ENCODE data around the gene UNC5C. TPM values are rescaled to one million over a fixed set of nuclear protein-coding genes. Genes with fewer than 3 reads are reported as not detected.

Gene UNC5C
- total RNA-seq, 1 experiment from 2014 or later, result not detected

DNA sequence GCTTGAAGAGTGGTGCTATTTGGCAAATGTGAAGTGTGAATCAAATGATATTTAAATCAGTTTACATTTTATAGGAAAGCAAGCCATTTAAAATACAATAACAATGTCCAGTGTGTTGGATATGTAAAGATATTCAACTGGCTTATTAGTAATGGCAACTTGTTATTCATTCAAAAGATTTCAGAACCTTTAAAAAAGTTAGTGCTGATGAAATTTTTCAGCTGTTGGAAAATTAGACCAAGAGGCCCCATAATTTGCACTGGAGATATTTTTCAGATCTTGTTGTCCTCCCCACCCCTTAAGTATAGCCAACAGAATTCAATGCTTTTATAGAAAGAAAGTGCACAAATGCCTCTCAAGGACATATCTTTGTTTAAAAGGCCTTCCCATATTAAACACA is 54.6 kb downstream of the UNC5C start:
- Histone ChIP-seq H3K9me3 (replicated peaks) (no peaks in the 10 kb centered on the region), H3K4me3 (no peak overlapping the region), H3K27me3 (no peaks in the 10 kb centered on the region), H3K27ac (no peak overlapping the region), H3K36me3 (no peaks in the 10 kb centered on the region), H3K4me1 (no peaks in the 10 kb centered on the region)
- DNase-seq, result no peak

DNA sequence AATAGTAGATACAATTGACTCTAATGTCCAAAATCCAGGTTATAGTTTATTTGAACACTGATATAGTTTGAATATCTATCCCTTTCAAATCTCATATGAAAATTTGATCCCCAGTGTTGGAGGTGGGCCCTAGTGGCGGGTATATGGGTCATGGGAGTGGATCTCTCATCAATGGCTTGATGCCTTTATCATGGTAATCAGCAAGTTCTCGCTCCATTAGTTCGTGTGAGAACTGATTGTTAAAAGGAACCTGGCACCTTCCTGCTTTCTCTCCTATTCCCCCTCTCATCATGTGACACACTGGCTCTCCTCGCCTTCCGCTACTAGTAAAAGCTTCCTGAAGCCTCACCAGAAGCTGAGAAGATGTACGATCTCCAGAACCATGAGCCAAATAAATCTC is 70.1 kb downstream of the UNC5C start:
- DNase-seq, result no peak

DNA sequence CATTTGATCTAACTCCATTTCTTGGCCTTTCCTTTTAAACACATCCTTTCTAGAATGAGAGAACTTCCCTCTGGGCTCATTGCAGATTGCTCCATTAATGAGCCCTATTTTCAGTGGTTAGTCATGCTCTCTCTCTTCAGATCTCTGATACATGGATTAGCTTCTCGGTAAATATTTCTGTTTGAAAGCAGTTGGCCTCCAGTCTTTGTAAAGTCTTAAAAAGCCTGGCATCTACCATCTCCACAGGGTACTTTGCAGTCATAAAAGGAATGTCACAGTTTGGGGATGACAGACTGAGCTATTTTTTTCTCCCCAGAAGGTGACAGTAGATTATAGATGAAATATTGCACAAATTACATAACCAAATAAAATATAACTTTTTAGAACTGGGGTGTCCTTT is 72.7 kb downstream of the UNC5C start:
- DNase-seq, result no peak
- Histone ChIP-seq H3K27ac (no peak overlapping the region), H3K27me3 (no peaks in the 10 kb centered on the region), H3K4me3 (no peak overlapping the region), H3K36me3 (no peaks in the 10 kb centered on the region), H3K4me1 (no peaks in the 10 kb centered on the region), H3K9me3 (replicated peaks) (no peaks in the 10 kb centered on the region)

More for the DNA sequence above, 70.1 kb downstream of the UNC5C start:
- H3K36me3 ChIP-seq, result no peaks in the 10 kb centered on the region
- H3K27me3 ChIP-seq, result no peaks in the 10 kb centered on the region; the same call in 1 of the 2 replicates
- H3K27ac ChIP-seq, result no peak overlapping the region
- no peaks in the 10 kb centered on the region for H3K9me3 ChIP-seq (replicated peaks)
- H3K4me3 ChIP-seq, result no peak overlapping the region
- H3K4me1 ChIP-seq, result no peaks in the 10 kb centered on the region

DNA sequence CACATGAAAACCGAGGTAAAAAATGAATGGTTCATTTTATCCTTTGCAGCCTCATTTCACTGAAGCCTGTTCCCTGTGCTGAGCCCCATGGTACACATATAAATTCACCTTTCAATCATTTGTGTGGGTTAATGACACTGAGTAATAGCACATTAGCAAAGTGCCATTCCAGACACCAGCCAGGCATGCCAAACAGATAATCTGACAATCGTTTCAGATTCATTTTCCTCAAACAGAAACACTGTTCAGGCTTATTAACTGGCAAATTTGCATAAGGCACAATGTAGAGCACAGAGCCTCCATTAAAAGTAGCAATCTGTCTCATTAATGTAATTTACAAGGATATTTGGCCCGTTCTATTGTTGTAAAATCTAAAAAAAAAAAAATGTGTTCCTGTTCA is 76.2 kb downstream of the UNC5C start:
- Histone ChIP-seq H3K4me3 (no peak overlapping the region), H3K4me1 (no peaks in the 10 kb centered on the region), H3K9me3 (replicated peaks) (no peaks in the 10 kb centered on the region), H3K27me3 (no peaks in the 10 kb centered on the region), H3K36me3 (no peaks in the 10 kb centered on the region), H3K27ac (no peak overlapping the region)
- DNase-seq, result no peak

DNA sequence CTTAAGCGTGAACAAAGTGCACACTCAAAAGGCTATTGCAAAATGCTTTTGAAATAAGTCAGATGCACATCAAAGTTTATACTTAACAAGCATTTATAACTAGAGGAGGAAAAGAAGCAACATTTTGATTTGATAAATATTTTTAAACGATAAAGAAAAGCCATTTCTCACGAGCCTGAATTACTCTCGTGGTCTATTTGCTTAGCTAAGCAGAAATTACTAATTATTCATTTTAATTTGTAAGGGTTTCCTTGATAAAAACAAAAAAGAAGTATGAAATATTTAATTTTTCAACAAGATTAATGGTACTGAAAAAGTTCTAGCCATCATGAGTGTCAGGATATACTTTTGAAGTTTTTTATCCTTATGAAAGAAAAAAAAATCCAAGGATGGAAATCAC is 78.2 kb downstream of the UNC5C start:
- Histone ChIP-seq H3K27ac (no peak overlapping the region), H3K4me3 (no peak overlapping the region), H3K36me3 (no peaks in the 10 kb centered on the region), H3K27me3 (no peaks in the 10 kb centered on the region), H3K4me1 (no peaks in the 10 kb centered on the region), H3K9me3 (replicated peaks) (no peaks in the 10 kb centered on the region)
- no peak for DNase-seq

DNA sequence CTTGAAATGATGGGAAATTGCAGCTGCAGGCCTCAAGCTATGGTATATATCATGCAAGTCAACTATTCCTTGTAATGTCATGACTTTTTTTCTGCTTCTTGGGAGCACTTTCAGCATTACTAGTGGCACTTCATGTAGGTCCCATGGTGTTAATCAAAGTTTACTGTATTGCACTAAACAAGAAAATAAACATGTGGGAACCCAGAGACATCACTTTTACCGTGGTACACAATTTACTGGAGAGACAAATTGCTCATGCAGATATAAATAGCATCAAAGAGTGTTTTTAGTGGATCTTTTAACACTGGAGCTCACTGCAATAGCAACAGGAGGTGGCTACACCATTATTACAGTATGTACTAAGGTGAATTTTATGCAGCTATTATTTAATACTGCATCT is 79.2 kb downstream of the UNC5C start:
- Histone ChIP-seq H3K27me3 (peaks cover 1% of the 10 kb centered on the region; the same call in 1 of the 2 replicates), H3K4me3 (no peak overlapping the region), H3K4me1 (no peaks in the 10 kb centered on the region), H3K27ac (no peak overlapping the region), H3K9me3 (replicated peaks) (no peaks in the 10 kb centered on the region), H3K36me3 (no peaks in the 10 kb centered on the region)
- no peak for DNase-seq

DNA sequence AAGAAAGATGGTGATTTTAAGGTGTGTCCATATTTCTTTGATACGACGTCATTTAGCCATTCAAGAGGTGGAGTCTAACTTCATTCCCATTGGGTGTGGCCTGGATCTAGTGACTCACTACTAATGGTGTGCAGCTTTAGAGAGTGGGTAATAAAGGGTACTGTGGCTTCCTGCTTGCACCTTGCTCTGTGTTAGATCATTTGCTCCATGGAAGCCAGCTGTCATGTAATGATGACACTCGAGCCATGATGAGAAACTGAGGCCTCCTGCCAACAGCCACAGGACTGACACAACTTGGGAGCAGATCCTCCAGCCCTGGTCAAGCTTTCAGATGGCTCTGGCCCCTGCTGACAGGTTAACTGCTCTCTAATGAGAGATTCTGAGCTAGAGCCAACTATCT is 82.0 kb downstream of the UNC5C start:
- H3K27ac ChIP-seq, result no peak overlapping the region
- H3K27me3 ChIP-seq, result peaks cover 5% of the 10 kb centered on the region; the same call in 1 of the 2 replicates
- no peaks in the 10 kb centered on the region for H3K9me3 ChIP-seq (replicated peaks)
- H3K36me3 ChIP-seq, result no peaks in the 10 kb centered on the region
- no peak overlapping the region for H3K4me3 ChIP-seq
- H3K4me1 ChIP-seq, result no peaks in the 10 kb centered on the region
- DNase-seq, result no peak

DNA sequence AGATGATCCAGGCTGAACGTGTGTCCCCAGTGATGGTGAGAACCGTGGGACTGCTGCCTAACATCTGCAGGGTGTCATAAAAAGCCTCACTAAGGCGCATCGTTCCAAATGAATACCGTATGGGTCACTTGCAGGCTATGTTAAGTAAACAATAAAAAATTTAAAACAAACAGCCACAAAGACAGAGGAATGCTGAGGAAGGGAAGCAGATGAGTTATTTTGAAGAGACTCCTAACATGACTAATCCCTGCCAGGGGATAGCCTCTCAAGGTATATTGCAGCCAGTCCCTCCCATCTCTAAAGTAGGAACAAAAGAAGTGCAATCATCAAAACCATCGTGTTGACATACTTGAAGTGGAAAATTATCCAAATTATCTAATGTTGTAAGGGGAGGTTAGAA is 83.8 kb downstream of the UNC5C start:
- no peaks in the 10 kb centered on the region for H3K4me1 ChIP-seq
- peaks cover 5% of the 10 kb centered on the region; the same call in 1 of the 2 replicates for H3K27me3 ChIP-seq
- no peak overlapping the region for H3K27ac ChIP-seq
- H3K4me3 ChIP-seq, result no peak overlapping the region
- H3K36me3 ChIP-seq, result no peaks in the 10 kb centered on the region
- no peaks in the 10 kb centered on the region for H3K9me3 ChIP-seq (replicated peaks)
- DNase-seq, result no peak

DNA sequence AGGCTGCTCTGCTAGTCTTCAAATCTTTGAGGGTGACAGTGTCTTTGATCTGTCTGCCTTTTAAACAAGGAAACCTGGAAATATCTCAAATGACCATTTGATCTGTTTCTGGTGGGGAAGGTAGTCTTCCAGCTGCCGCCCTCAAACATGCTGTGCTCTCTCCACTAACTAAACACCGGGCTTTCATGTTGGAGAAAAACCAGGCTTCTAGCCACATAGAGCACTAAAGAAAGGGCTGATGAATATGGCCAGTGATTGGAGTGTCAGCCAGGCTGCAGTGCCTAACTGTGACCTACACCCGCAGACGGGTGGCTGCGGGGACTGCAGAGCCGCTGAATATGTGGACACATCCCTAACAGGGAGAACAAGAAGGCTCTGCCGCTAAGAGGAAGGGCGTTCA is 85.9 kb downstream of the UNC5C start:
- Histone ChIP-seq H3K27me3 (peaks cover 5% of the 10 kb centered on the region; the same call in 1 of the 2 replicates), H3K4me1 (no peaks in the 10 kb centered on the region), H3K4me3 (no peak overlapping the region), H3K9me3 (replicated peaks) (no peaks in the 10 kb centered on the region), H3K36me3 (no peaks in the 10 kb centered on the region), H3K27ac (no peak overlapping the region)
- no peak for DNase-seq

DNA sequence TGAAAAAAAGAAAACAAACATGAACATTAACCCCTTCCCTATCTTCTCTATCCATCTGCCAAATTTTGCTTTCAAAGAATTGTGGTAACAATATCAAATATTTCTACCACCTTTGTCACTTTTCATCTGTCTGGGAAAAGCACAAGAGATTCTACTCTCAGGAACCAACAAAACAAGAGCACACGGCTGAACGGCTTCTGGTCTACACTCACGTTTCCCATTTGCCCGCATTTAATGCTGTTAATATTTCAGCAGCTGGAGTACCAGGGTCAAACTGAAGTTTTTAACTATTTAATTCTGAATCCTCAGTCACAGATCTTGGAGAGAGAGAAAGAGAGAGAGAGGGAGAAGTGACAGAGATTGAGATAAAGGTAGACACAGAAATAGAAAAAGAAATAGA is 91.4 kb downstream of the UNC5C start:
- no peak overlapping the region for H3K4me3 ChIP-seq
- no peaks in the 10 kb centered on the region for H3K4me1 ChIP-seq
- H3K27me3 ChIP-seq, result no peaks in the 10 kb centered on the region
- H3K36me3 ChIP-seq, result no peaks in the 10 kb centered on the region
- no peaks in the 10 kb centered on the region; the same call in 1 of the 2 replicates for H3K9me3 ChIP-seq (replicated peaks)
- DNase-seq, result no peak
- H3K27ac ChIP-seq, result no peak overlapping the region

DNA sequence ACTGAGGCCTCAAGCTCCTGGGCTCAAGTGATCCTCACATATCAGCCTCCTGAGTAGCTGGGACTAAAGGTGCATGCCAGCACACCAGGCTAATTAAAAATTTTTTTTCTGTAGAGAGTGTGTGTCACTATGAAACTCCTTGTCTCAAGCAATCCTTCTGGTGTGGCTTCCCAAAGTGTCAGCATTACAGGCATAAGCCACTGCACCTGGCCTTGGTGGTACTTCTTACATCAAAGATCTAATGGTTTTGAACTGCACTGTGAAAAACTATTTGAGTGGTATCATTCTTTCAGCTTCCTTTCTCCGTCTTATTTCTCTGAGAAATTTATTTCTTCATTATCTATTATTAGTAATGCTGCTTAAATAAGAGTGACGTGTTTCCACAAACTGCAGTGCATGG is 98.5 kb downstream of the UNC5C start:
- Histone ChIP-seq H3K4me1 (no peaks in the 10 kb centered on the region), H3K4me3 (no peak overlapping the region), H3K27me3 (no peaks in the 10 kb centered on the region), H3K27ac (no peak overlapping the region), H3K36me3 (no peaks in the 10 kb centered on the region), H3K9me3 (replicated peaks) (no peaks in the 10 kb centered on the region; the same call in 1 of the 2 replicates)
- DNase-seq, result no peak

DNA sequence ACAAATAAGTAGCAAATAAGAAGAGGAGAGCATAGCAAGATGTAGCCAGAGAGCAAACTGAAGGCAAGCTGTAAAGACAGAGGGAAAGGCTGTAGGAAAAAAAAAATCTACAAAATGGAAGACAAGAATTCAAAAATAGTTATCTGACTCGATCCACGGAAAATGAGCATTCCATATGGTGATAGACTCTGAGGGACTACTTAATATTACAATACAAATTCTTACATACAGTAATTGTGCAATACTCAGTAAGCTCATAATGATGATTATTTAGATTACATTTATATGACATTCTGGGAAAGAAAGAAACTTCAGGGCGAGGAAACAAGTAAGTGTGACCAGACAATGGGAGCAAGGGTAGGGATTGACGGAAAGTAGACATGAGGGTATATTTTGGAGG is 102.6 kb downstream of the UNC5C start:
- Histone ChIP-seq H3K4me1 (no peaks in the 10 kb centered on the region), H3K9me3 (replicated peaks) (no peaks in the 10 kb centered on the region), H3K36me3 (no peaks in the 10 kb centered on the region), H3K27ac (no peak overlapping the region), H3K27me3 (no peaks in the 10 kb centered on the region), H3K4me3 (no peak overlapping the region)
- DNase-seq, result no peak

DNA sequence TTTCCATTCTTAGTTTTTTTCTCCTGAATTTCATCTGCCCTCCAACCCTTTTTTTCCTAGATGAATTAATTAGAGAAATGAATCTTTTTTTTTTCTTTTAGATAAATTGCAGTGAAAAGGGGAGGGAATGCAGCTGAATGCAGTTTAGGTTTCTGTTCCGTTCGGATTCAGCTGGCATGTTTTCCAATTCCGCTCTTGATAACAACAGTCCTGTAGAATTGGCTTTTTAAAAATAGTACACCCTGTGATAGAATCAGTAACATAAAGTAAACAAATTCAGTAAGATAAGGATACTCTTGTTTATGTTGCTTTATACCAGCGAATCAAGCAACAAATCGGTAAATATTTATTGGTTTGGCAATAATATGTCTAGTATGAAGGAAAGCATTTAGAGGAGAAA is 103.5 kb downstream of the UNC5C start:
- 0 out of 2 replicates have a peak, but pooled peaks cover 6% of the 10 kb centered on the region for H3K27me3 ChIP-seq
- no peak for DNase-seq
- no peaks in the 10 kb centered on the region for H3K4me1 ChIP-seq
- H3K27ac ChIP-seq, result no peak overlapping the region
- H3K9me3 ChIP-seq (replicated peaks), result no peaks in the 10 kb centered on the region
- no peaks in the 10 kb centered on the region for H3K36me3 ChIP-seq
- no peak overlapping the region for H3K4me3 ChIP-seq

DNA sequence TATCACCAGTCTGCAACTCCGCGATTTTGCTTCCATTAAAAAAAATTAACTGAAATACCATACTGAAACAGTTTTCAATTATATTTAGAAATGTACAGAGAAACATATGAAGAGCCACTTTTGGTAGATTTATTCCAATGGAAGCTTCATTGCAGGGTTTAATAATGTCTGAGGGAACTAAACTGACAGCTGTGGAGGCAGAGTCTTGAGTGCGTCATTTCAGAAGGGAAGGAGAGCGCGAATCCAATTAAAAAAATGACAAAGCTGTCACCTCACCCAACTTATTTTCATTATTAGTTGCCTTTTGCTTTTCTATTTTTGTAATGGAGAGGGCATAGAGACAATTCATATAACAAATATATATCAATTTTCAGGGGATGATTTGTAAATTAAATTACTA is 104.0 kb downstream of the UNC5C start:
- 0 out of 2 replicates have a peak, but pooled peaks cover 6% of the 10 kb centered on the region for H3K27me3 ChIP-seq
- no peaks in the 10 kb centered on the region for H3K36me3 ChIP-seq
- DNase-seq, result no peak
- H3K4me3 ChIP-seq, result no peak overlapping the region
- no peak overlapping the region for H3K27ac ChIP-seq
- H3K9me3 ChIP-seq (replicated peaks), result no peaks in the 10 kb centered on the region
- H3K4me1 ChIP-seq, result no peaks in the 10 kb centered on the region

DNA sequence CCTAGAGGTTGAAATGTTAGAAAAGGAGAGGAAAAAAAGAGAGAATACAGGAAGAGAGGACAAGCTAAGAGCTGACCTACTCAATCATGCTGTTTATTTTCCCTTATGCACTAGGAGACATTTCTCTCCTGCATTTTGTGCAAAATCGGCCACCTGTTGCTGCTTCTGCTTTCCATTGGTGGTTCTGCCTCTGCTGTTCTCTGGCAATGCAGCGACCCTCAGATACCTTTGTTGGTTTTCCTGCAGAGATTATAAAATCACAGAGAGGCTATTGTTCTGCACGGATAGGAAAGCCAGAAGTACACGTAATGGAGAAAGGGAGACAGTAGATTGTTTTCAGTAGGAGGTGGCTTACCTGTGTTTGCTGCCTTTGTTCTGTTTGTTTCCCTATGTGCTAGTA is 108.9 kb downstream of the UNC5C start:
- H3K4me1 ChIP-seq, result no peaks in the 10 kb centered on the region
- DNase-seq, result peak in 1 of 2 experiments; percentile 30
- no peak overlapping the region for H3K4me3 ChIP-seq
- H3K27ac ChIP-seq, result no peak overlapping the region
- H3K9me3 ChIP-seq (replicated peaks), result no peaks in the 10 kb centered on the region
- H3K27me3 ChIP-seq, result 0 out of 2 replicates have a peak, but pooled peaks cover 6% of the 10 kb centered on the region
- no peaks in the 10 kb centered on the region for H3K36me3 ChIP-seq

DNA sequence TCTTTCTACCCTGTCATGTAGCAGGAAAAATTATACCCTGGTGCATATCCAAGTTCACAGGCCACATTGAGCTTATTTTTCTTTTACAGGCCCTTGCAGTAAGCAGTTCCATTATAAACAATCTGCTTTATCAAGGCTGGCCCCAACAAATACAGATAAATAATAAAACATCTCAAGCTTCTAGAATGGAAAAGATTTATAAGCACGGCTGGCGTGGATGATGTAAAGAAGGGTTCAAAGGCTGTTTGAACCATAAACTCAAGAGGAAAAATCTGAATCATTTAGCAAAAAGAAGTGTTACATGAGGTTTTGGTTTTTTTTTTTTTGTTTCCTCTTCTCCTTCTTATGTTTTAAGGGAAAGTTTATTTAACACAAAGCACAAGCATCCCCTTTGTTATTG is 109.7 kb downstream of the UNC5C start:
- no peak overlapping the region for H3K4me3 ChIP-seq
- H3K9me3 ChIP-seq (replicated peaks), result no peaks in the 10 kb centered on the region
- H3K4me1 ChIP-seq, result 0 out of 2 replicates have a peak, but pooled peaks cover 1% of the 10 kb centered on the region

More for the DNA sequence above, 109.7 kb downstream of the UNC5C start:
- H3K27me3 ChIP-seq, result 0 out of 2 replicates have a peak, but pooled peaks cover 6% of the 10 kb centered on the region
- H3K27ac ChIP-seq, result no peak overlapping the region
- DNase-seq, result no peak
- H3K36me3 ChIP-seq, result no peaks in the 10 kb centered on the region

Measured in SJCRH30 (cell line).